ENCODE data around the gene RARRES2. TPM values are rescaled to one million over a fixed set of nuclear protein-coding genes. Genes with fewer than 3 reads are reported as not detected.

Gene RARRES2
- total and polyA plus RNA-seq, 2 of the 13 experiments (the other 11 are each of a cell fraction or from before 2014, with no cell fraction given), result 134 to 172 TPM

- TF ChIP-seq, protein P1, sequence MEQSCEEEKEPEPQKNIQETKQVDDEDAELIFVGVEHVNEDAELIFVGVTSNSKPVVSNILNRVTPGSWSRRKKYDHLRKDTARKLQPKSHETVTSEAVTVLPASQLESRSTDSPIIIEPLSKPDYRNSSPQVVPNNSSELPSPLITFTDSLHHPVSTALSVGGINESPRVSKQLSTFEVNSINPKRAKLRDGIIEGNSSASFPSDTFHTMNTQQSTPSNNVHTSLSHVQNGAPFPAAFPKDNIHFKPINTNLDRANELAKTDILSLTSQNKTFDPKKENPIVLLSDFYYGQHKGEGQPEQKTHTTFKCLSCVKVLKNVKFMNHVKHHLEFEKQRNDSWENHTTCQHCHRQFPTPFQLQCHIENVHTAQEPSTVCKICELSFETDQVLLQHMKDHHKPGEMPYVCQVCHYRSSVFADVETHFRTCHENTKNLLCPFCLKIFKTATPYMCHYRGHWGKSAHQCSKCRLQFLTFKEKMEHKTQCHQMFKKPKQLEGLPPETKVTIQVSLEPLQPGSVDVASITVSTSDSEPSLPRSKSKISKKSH (CRISPR knock-in tag; IDR thresholded peaks at IDR 0.05; ENCODE audit: borderline replicate concordance), result no peak
- 0 out of 2 replicates have a peak, but pooled peaks have one; percentile 1 for TF ChIP-seq ZNF558 (CRISPR knock-in tag; IDR thresholded peaks at IDR 0.05; ENCODE audit: borderline replicate concordance)
- TF ChIP-seq ZNF570 (CRISPR knock-in tag; IDR thresholded peaks at IDR 0.05; ENCODE audit: borderline replicate concordance), result no peak
- TF ChIP-seq, protein P2, sequence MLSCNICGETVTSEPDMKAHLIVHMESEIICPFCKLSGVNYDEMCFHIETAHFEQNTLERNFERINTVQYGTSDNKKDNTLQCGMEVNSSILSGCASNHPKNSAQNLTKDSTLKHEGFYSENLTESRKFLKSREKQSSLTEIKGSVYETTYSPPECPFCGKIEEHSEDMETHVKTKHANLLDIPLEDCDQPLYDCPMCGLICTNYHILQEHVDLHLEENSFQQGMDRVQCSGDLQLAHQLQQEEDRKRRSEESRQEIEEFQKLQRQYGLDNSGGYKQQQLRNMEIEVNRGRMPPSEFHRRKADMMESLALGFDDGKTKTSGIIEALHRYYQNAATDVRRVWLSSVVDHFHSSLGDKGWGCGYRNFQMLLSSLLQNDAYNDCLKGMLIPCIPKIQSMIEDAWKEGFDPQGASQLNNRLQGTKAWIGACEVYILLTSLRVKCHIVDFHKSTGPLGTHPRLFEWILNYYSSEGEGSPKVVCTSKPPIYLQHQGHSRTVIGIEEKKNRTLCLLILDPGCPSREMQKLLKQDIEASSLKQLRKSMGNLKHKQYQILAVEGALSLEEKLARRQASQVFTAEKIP (CRISPR knock-in tag; IDR thresholded peaks at IDR 0.05; ENCODE audit: borderline replicate concordance), result no peak
- TF ChIP-seq SNAPC4 (CRISPR knock-in tag; IDR thresholded peaks at IDR 0.05), result 0 out of 2 replicates have a peak, but pooled peaks have one; percentile 67
- TF ChIP-seq ZNF816 (CRISPR knock-in tag; IDR thresholded peaks at IDR 0.05; ENCODE audit: borderline replicate concordance), result no peak
- TF ChIP-seq ZNF547 (CRISPR knock-in tag; IDR thresholded peaks at IDR 0.05), result no peak; the same call in 1 of the 2 replicates
- TF ChIP-seq, protein P3, sequence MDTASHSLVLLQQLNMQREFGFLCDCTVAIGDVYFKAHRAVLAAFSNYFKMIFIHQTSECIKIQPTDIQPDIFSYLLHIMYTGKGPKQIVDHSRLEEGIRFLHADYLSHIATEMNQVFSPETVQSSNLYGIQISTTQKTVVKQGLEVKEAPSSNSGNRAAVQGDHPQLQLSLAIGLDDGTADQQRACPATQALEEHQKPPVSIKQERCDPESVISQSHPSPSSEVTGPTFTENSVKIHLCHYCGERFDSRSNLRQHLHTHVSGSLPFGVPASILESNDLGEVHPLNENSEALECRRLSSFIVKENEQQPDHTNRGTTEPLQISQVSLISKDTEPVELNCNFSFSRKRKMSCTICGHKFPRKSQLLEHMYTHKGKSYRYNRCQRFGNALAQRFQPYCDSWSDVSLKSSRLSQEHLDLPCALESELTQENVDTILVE (CRISPR knock-in tag; IDR thresholded peaks at IDR 0.05), result no peak
- TF ChIP-seq CBX5 (CRISPR knock-in tag; IDR thresholded peaks at IDR 0.05; ENCODE audit: borderline replicate concordance), result 0 out of 2 replicates have a peak, but pooled peaks have one; percentile 48
- TF ChIP-seq ZNF432 (CRISPR knock-in tag; IDR thresholded peaks at IDR 0.05; ENCODE audit: borderline replicate concordance), result no peak
- no peak for TF ChIP-seq ZNF333 (CRISPR knock-in tag; IDR thresholded peaks at IDR 0.05; ENCODE audit: borderline replicate concordance)
- TF ChIP-seq ZNF230 (CRISPR knock-in tag; IDR thresholded peaks at IDR 0.05), result no peak
- no peak for TF ChIP-seq STAT5B (CRISPR knock-in tag; IDR thresholded peaks at IDR 0.05)
- TF ChIP-seq MED8 (CRISPR knock-in tag; IDR thresholded peaks at IDR 0.05; ENCODE audit: insufficient replicate concordance), result peak; percentile 59
- TF ChIP-seq ZSCAN29 (CRISPR knock-in tag; conservative IDR thresholded peaks at IDR 0.05), result no peak
Measured at GRCh38 chr7:150368884-150369747, 27.7 kb upstream of the RARRES2 start (continued).

All from HepG2 (cell line).